HTERT RPE-1 (cell line): ENCODE measurements around the gene MID1IP1.

Source experiments
- in situ Hi-C: fragments of 300-500 bp; cut with MboI; formaldehyde crosslinking; loops from 4 replicates; pipeline ENCODE4 v1.14.3; 2020; ENCODE audit warnings: low sequenced_read_pairs

The MID1IP1 gene

GRCh38 chrX:38800981-38801845, at the start of gene MID1IP1:
TSS of gene MID1IP1 (plus strand) at chrX:38801459. CDS start at chrX:38804947, 3,488 bp downstream.
- in situ Hi-C loops, result no loop called here

- in situ Hi-C loops, result no loop called here
Observed at GRCh38 chrX:38754102-38754790, 47.0 kb upstream of the MID1IP1 start.

- in situ Hi-C loops, result no loop called here
Observed at GRCh38 chrX:38754818-38755718, 46.2 kb upstream of the MID1IP1 start.

- in situ Hi-C loops, result no loop called here
Observed at GRCh38 chrX:38760883-38761282, 40.4 kb upstream of the MID1IP1 start.

GRCh38 chrX:38768079-38768478, 33.2 kb upstream of the MID1IP1 start:
- in situ Hi-C loops, result no loop called here

GRCh38 chrX:38770152-38770551, 31.1 kb upstream of the MID1IP1 start:
- in situ Hi-C loops, result no loop called here

- in situ Hi-C loops, result no loop called here
Observed at GRCh38 chrX:38774249-38774648, 27.0 kb upstream of the MID1IP1 start.

GRCh38 chrX:38796946-38797345, 4.3 kb upstream of the MID1IP1 start:
- in situ Hi-C loops, result no loop called here

- in situ Hi-C loops, result no loop called here
Observed at GRCh38 chrX:38798956-38799355, 2.3 kb upstream of the MID1IP1 start.

GRCh38 chrX:38799995-38800580, 1.2 kb upstream of the MID1IP1 start:
- in situ Hi-C loops, result no loop called here

GRCh38 chrX:38803243-38803587, 2.0 kb downstream of the MID1IP1 start:
- in situ Hi-C loops, result no loop called here

- in situ Hi-C loops, result no loop called here
Observed at GRCh38 chrX:38803588-38804431, 2.6 kb downstream of the MID1IP1 start.

GRCh38 chrX:38804432-38804681, 3.1 kb downstream of the MID1IP1 start:
- in situ Hi-C loops, result no loop called here

GRCh38 chrX:38804682-38805431, 3.6 kb downstream of the MID1IP1 start:
- in situ Hi-C loops, result no loop called here

GRCh38 chrX:38805432-38806389, 4.5 kb downstream of the MID1IP1 start:
- in situ Hi-C loops, result no loop called here

GRCh38 chrX:38806875-38807621, 5.8 kb downstream of the MID1IP1 start:
- in situ Hi-C loops, result no loop called here

- in situ Hi-C loops, result no loop called here
Observed at GRCh38 chrX:38807873-38808272, 6.6 kb downstream of the MID1IP1 start.
